ENCODE results near the gene EREG. TPM values are rescaled to one million over a fixed set of nuclear protein-coding genes. Genes with fewer than 3 reads are reported as not detected.

The EREG gene
- 12.6 to 18.5 TPM (median 16.3 TPM) in 5 replicates for total RNA-seq (2022; extraction: Qiagen RNA extraction)

DNA sequence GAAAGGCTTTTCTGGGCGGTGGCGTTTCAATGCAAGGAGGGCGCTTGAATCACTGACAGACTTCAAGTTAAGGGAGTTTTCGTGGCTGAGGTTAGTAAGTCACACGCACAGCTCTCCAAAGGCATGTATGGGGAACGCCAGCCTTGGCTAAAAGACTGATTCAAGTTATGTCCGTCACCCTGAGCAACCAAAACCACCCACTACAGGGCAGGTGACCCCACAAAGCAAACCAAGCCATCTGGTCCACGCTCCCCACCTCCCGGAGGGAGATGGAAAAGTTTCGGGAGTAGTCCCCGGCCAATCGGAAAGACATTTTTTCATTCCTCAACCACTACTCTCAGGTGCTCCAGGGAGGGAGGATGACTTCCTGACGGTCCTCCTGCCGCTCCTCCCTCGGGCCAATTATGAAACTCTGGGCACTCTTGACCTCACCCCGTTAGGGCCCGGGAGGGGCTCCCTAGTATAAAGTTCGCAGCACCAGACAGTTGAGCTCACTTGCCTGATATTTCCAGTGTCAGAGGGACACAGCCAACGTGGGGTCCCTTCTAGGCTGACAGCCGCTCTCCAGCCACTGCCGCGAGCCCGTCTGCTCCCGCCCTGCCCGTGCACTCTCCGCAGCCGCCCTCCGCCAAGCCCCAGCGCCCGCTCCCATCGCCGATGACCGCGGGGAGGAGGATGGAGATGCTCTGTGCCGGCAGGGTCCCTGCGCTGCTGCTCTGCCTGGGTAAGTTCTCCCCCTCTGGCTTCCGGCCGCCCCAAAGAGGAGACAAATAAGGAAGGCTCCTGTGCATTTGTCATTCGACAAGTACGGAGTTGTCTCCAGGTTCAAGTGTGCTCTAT, at the start of gene EREG:
TSS of gene EREG (plus strand) at position 494 of the 840 bp plus-strand sequence. CDS start at position 658, 164 bp downstream.

Other genes starting within 250 kb of the EREG start
- 8.6 to 10.0 TPM (median 9.2 TPM) in 5 replicates for gene MTHFD2L, start 207.0 kb upstream of the EREG start, total RNA-seq (2022; extraction: Qiagen RNA extraction)
- not detected in 5 replicates for gene EPGN, start 56.7 kb upstream of the EREG start, total RNA-seq (2022; extraction: Qiagen RNA extraction)
- gene AREG, start 80.0 kb downstream of the EREG start, total RNA-seq (2022; extraction: Qiagen RNA extraction) = 30.9 to 36.6 TPM (median 33.2 TPM) in 5 replicates